ENCODE data around the gene CD164L2. TPM values are rescaled to one million over a fixed set of nuclear protein-coding genes. Genes with fewer than 3 reads are reported as not detected.

The CD164L2 gene
- total RNA-seq, 1 experiment from 2014 or later = not detected

DNA sequence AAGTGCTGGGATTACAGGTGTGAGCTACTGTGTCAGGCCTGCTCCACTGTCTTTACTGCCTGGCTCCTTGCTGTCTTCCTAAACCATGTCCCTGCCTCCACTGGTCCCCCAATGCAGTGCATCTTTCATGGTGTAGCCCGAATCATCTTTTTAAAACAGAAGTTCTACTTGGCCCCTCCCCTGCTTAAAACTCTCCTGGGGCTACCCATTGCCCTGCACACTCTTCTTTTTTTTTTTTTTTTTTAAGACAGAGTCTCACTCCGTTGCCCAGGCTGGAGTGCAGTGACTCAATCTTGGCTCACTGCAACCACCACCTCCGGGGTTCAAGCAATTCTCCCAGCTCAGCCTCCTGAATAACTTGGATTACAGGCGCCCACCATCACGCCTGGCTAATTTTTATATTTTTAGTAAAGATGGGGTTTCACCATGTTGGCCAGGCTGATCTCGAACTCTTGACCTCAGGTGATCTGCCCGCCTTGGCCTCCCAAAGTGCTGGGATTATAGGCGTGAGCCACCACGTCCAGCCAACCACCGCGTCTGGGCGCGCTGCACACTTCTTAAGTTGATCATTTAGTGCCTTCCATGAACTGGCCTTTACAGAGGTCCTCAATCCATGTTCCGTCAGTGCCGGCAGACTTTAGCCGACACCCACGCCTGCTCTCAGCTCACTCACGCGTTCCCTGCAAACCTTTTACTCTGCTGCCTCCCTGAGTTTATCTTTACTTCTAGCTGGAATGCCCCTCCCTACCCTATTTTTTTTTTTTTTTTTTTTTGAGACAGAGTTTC is 10.9 kb downstream of the CD164L2 start:
- in situ Hi-C loops (cut with HindIII; ENCODE audit: low pct_unique_long_range_greater_than_20kb, low sequenced_read_pairs) = no loop called here
- peak; percentile 69 for DNase-seq (ENCODE audit: low read depth)

DNA sequence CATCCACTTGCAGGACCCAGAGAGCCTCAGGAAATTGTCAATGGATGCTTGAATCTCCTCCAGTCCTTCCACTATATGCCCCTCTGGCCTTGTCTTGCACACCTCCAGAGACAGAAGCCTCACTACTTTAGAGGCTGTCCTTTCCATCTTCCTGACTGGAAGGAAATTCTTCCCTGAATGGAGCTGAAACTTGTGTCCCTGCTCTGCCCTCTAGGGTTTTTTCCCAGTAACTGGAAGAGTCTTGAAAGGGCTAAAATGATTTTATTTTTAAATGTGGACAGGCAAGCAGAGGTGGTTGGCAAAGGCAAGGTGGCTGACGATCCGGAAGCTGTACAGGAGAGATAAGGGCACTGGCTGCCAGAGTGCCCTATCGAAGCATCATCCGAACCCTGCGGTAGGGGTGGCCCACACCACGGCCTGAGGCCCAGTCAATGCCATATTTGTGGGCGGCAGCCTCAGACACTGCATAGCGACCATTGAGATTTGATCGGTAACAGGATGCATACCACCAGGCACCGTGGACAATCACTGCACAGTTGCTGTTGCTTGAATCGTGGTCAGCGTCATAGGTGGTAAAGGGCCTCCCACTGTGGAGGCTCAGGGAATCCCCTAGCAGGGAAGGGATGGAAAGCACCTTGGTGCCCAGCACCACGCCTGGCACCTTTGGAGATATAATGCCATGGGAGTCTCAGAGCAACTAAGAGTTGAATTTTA is 14.1 kb downstream of the CD164L2 start:
- DNase-seq (ENCODE audit: low read depth) = no peak
- in situ Hi-C loops (cut with HindIII; ENCODE audit: low pct_unique_long_range_greater_than_20kb, low sequenced_read_pairs) = no loop called here

DNA sequence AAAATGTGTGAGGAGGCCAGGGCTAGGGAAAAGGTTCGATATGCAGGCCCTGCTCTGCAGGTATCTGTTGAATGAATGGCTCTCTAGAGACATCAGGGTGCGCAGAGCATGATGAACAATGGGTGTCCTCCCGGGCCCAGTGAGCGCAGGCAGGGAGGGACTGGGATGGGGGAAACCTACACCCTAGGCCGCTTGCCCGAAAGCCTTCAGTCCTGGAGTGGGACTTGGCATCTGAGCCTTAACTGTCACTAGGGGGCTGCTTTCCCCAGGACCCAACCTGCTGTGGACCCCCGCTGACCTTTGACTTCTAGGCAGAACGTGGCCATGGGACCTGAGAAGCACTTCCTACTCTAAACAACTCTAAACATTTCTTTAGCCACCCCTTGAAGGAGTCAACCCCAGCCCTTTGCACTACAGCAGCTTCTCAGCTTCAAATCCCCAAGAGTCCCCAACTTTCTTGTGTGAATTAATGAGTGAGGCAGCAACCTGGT is 15.9 kb downstream of the CD164L2 start:
- in situ Hi-C loops (cut with HindIII; ENCODE audit: low pct_unique_long_range_greater_than_20kb, low sequenced_read_pairs) = no loop called here
- no peak for DNase-seq (ENCODE audit: low read depth)

DNA sequence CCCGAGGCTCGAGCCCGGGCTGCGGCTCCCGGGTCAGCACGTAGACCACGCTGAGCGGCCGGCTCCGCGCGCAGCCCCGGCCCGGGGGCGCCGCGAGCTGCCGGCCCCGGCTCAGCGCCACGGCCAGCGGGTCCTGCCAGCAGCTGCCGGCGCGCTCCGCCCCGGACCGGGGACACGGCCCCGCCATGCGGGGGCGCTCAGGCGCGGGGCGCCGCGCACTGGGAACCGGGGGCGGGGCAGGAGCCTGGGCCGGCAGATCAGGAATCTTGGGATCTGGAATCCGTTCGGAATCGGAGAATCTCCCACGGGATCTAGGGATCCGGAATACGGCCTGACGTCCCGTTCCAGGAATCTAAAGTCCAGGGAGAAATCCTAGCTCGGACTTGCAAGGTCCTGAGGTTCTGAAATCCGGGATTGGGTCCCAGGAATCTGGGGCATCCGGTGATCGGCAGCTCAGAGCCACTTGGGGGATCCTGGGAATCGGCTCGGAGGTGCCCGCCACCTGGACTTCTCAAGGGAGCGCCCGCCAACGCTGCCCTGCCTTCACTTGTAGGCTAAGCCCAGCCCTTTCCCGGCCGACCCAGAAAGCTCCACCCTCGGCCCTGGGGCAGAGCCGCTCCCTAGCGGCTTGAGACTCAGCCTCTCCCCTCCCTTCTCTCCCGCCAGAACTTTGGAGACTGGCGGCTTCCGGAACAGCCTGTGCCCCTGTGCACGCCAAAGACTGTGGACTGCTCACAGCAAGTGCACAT is 16.5 kb downstream of the CD164L2 start, which contains the start of gene MAP3K6:
MAP3K6 (minus strand) TSS at position 551 of the 749 bp plus-strand sequence; CDS start at position 187, 364 bp downstream.
- peak; percentile 78 for DNase-seq (ENCODE audit: low read depth)
- in situ Hi-C loops (cut with HindIII; ENCODE audit: low pct_unique_long_range_greater_than_20kb, low sequenced_read_pairs) = no loop called here

DNA sequence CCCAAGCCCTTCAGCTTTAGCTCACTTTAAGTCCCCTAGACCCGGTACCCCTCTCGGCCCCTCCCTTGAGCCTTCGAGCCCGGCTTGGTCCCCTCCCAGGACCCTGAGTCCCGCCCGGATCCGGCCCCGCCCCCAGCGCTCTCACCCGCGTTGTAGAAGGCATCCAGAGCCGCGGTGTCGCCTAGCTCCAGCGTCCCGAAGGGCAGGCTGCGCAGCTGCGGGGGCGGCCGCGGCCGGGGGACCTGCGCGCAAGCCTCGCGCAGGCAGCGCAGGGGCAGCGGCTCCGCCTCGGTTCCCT is 17.1 kb downstream of the CD164L2 start:
- peak; percentile 84 for DNase-seq (ENCODE audit: low read depth)
- in situ Hi-C loops (cut with HindIII; ENCODE audit: low pct_unique_long_range_greater_than_20kb, low sequenced_read_pairs) = no loop called here

DNA sequence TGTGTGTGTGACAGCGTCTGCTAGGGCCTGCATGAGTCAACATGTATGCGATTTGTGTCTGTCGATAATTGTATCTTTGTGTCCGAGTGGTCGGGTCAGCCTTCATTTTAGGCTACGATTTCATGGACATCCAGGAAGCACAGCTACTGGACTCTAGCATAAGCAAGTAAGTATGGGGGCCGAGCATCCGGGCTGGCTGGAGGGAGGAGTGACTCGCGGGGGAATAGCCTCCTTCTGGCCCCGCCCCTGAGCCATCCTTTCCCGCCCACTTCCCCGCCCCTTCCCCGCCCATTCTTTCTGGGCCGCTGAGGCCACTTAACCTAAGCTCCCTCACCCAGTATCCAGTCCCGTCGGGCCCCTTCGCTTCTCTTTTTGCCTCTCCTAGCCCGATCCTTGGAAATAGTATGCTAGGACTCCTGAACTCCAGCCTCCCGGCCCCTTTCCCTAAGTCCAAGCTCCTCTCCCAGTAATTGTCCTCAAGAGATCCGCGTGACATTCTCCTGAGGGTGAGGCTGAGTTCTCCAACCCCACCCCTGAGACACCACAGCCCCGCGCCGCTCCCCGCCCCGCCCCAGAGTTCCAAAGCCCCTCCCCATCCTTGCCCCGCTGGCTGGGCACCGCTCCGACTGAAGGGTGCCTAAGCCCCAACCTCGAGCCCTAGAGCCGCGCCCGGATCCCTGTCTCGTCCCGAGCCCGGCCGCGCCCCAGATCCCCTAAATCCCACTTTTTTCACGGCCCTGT is 17.6 kb downstream of the CD164L2 start:
- DNase-seq (ENCODE audit: low read depth) = peak; percentile 89
- in situ Hi-C loops (cut with HindIII; ENCODE audit: low pct_unique_long_range_greater_than_20kb, low sequenced_read_pairs) = no loop called here

DNA sequence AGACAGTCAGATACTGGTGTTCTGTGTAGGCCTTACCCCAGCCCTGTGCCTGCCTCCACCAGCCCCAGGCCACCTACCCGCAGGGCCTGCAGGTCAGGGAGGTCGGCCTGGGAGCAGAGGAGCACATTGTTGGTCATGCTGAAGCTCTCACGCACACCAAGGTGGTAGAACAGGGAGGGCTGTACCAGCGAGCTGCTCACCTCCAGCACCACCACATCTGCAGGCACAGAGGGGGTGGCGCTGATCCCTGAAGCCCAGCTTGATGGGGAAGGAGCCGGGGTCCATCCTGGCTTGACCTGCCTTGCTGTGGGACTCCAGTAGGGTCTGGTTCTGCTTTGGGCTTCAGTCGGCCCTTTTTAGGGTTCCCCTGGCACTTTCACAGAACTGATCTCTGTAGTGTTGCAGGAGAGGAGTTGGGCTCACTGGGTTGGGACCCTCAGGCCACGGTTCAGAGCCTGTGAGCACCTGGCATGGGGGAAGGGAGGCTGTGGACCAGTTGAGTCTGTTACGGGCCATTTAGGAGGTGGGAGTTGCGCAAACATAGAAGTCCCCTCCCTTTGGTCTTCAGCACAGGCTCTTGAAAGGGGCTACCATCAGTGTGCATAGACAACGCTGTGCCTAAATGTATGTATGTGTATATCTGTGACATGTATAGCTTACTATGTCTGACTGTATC is 18.3 kb downstream of the CD164L2 start:
- in situ Hi-C loops (cut with HindIII; ENCODE audit: low pct_unique_long_range_greater_than_20kb, low sequenced_read_pairs) = no loop called here
- DNase-seq (ENCODE audit: low read depth) = no peak

DNA sequence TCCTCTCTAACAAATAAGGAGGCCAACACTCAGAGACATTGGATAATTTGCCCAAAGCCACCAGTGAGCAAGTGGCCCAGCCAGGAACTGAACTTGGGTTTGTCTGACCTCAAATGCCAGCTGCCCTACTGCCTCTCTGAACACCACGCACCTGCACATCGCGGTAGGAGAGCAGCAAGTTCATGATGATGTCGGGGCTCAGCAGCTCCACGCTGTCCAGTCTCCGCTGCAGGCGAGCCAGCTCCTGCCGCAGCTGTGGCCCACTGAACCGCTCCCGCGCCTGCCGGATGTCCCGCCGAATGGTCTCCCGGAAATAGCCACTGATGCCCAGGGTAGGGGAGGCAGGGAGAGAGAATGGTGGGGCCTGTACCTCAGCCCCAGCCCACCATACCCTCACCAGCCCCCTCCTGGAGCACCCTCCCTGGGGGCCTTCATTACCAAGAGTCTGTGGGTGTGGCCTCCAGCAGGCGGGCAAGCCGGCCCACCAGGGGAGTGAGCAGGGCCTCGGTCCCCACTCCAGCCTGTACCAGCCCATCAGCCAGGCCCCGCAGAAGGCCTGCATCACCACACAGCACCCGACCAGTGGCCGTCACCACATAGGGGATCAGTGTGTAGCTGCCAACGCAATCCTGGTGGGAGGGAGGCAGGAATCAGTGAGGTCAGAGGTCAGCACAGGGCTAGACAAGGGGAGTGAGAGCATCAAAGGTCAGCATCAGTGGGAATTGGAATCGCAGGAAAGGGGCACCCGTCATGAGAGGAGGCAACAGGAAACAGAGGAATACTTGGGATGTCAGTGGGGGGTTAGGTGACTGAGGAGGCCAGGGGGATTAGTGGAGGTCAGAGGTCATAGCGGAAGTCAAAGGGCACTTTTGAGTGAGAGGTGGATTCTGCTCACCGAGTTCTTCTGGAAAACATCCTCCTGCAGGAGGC is 19.1 kb downstream of the CD164L2 start:
- no peak for DNase-seq (ENCODE audit: low read depth)
- in situ Hi-C loops (cut with HindIII; ENCODE audit: low pct_unique_long_range_greater_than_20kb, low sequenced_read_pairs) = no loop called here

DNA sequence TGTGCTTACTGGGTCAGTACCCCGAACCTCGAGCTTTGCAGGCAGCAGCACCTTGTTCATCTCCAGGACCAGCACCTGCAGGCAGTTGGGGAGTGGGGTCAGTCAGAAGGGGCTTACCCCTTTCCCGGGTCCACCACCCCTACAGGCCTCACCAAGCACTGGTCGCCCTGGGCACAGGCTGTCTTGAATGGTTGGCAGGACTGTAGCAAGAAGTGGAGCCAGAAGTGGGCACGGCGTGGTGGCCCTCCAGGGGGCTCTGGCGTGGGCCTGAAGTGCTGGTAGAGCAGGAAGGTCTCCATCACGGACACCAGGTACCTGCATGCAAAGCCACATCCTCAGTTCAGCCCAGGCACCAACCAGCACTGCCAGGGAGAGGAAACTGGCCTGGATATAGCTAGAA is 21.6 kb downstream of the CD164L2 start:
- no peak for DNase-seq (ENCODE audit: low read depth)
- in situ Hi-C loops (cut with HindIII; ENCODE audit: low pct_unique_long_range_greater_than_20kb, low sequenced_read_pairs) = no loop called here

DNA sequence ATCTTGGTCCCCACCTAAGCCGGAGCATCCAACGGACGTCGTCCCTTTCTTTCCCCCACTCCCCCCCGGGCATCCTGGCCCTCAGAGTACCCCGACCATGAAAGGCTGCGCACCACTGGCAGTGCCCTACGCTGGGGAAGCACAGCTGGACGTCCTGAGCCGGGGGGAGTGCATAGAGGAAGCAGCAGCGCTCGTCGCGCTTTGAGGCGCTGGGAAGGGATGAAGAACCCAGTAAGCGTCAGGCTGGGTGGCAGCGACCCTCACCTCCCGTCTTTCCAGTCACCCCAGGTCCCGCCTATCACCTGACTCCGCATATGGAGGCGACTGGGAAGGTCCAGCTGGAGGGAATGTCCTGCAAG is 22.1 kb downstream of the CD164L2 start:
- no peak for DNase-seq (ENCODE audit: low read depth)
- in situ Hi-C loops (cut with HindIII; ENCODE audit: low pct_unique_long_range_greater_than_20kb, low sequenced_read_pairs) = no loop called here

DNA sequence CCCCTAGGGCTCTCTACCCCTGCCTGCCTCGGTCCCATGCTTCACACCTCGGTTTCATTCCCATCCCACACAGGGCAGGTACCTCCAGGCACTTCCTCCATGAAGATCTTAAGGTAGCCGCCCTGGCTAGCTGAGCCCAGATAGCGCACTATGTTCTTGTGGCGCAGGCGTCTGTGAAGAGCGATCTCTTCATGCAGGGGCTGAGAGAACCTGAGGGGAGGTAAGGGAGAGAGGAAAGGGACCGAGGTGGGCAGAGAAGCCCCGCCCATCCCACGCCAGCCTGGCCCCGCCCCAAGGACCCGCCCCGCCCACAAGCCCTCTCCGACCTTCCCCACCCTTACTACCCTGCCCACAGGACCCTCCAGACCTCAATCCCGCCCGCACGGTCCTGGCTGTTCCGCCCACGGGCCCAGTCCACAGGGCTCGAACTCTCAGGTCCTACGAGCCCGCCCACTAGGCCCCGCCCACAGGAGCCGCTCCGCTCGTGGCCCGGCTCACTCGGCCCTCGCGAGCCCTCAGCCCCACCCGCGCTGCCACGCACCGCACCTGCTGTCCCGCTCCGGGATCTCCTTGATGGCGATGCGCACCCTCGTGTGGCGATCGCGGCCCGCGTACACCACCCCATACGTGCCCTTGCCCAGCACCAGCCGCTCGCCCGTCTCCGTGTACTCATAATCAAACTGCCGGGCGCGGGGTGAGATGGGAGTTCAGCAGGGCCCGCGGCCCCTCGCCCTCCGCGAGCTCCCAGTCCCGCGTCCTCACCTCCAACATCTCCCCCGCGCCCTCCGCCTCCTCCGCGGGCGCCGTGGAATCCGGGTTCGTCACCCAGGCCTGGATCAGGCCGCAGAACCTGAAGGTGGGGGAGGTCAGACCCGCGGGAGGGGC is 22.7 kb downstream of the CD164L2 start:
- no peak for DNase-seq (ENCODE audit: low read depth)
- in situ Hi-C loops (cut with HindIII; ENCODE audit: low pct_unique_long_range_greater_than_20kb, low sequenced_read_pairs) = no loop called here

DNA sequence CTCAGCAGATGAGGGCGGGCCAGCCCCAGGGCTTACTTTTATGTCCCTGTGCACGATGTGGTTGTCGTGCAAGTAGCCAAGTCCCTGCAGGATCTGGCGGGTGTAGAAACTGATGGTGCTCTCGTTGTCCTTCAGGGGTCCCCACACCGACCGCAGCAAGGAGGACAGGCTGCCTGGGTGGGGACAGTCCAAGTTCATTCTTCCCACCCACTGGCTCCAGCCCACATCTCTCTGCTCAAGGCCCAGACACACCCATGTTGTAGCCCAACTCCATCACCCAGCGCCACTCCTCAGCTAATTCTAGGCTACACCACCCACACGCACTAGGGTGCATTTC is 23.3 kb downstream of the CD164L2 start:
- DNase-seq (ENCODE audit: low read depth) = no peak
- in situ Hi-C loops (cut with HindIII; ENCODE audit: low pct_unique_long_range_greater_than_20kb, low sequenced_read_pairs) = no loop called here

DNA sequence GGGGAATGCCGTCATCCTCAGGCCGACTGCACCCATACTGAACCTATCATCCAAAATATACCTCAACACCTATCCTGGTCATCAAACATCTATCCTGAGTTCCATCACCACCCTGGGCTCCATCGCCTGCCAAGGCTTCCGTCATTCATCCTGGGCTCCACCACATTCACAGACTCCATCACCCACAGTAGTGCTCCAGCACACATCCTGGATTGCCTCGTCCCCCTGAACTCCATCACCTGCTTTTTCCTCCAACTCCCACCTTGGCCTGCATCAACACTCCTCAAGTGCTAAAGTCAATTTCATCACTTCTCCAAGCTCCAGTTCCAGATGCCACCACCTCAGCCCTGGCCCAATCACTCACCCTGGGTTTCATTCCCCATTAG is 24.2 kb downstream of the CD164L2 start:
- in situ Hi-C loops (cut with HindIII; ENCODE audit: low pct_unique_long_range_greater_than_20kb, low sequenced_read_pairs) = no loop called here
- DNase-seq (ENCODE audit: low read depth) = no peak

DNA sequence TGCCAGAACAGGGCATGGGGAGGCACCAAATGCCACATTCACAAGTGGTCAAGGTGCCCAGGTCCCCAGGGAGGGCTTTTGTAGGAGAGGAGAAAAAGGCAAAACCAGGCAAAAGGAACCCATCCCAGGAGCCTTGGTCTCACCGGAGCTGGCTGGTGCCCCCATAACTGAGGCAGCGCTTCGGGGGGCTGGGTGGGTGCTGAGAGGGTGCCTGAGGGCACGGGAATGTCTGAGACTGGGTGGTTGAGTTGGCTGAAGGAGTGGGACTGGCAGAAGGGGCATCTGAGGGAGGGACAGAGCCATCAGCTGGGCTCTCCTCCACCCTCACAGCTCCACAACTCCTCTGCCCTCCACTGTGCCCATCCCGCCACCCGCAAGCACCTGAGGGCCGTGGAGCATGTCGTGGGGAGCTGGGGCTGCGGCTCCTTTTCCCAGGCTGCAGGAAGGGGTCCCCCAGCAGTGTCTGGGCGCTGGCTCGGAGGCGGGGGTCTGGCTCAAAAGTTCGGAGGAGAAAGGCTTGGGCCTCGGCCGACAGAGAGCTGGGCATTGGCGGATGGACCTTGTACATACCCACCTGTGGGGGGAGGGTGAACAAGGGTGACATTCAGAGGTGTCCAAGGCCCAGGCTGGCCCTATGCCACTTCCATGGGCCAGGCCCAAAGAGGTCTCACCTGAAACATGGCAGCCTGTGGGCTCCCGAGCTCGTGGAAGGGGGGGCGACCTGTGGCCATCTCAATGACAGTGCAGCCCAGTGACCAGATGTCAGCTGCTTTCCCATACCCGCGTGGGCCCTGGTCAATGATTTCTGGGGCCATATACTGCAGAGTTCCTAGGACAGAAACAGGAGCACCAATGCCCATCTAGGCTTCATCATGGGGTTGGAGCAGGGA is 24.9 kb downstream of the CD164L2 start:
- DNase-seq (ENCODE audit: low read depth) = no peak
- in situ Hi-C loops (cut with HindIII; ENCODE audit: low pct_unique_long_range_greater_than_20kb, low sequenced_read_pairs) = no loop called here

DNA sequence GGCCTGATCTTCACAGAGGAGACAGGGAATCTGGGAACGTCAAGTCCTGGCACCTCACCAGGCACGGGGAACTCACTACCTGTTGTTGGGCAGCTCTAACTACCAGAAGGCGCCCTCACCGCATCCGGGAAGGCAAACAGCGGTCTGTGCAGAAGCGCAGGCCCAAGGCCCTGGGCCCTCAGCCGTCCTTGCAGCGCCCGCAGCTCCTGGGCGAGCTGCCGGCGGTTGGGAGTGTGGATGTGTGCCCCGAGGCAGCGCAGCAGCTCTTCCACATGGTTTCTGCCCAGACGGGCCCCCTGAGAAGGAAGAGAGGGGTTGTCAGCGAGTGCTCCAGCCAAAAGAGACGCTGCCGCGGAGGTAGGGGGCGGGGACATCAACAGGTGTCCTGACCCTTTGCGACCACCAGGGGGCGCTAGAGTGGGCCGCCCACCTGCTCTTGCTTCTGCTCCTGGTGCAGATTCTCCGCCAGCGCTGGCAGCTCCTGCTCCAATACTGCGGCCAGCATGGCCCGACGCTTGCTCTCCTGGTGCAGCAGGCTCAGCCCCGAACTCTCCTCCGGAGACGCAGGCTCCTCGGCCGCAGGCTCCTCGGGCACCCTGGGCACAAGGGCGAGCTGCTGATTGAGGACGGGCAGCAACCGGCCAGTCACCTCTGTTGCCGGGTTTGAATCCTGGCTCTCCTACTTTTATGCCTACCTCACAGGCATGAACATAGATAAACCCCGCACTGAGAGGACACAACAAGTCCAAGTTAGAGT is 25.7 kb downstream of the CD164L2 start:
- peak; percentile 51 for DNase-seq (ENCODE audit: low read depth)
- in situ Hi-C loops (cut with HindIII; ENCODE audit: low pct_unique_long_range_greater_than_20kb, low sequenced_read_pairs) = no loop called here

All from Caki2 (cell line).